Skin of body (tissue), 2 donors: ENCODE measurements around the gene CACNG4. TPM values are rescaled to one million over a fixed set of nuclear protein-coding genes. Genes with fewer than 3 reads are reported as not detected.
"Not testable (repeated sequence)": the region's sequence is repeated elsewhere in the genome, so short reads cannot be mapped to it uniquely, and the experiment has no call there.

ENCODE experiments used
- DNase-seq: peaks from one replicate; lab custom pipeline; 2025; lab: John Stamatoyannopoulos, UW
- total RNA-seq: library from RNA; depleted of rRNA; stranded (reverse); fragments of >200 nt; gene quantifications from one replicate; pipeline ENCODE4 v1.2.3, GENCODE V29; 2014

Gene CACNG4
- total RNA-seq, 1 donor from 2014 or later: 2.0 TPM

DNA sequence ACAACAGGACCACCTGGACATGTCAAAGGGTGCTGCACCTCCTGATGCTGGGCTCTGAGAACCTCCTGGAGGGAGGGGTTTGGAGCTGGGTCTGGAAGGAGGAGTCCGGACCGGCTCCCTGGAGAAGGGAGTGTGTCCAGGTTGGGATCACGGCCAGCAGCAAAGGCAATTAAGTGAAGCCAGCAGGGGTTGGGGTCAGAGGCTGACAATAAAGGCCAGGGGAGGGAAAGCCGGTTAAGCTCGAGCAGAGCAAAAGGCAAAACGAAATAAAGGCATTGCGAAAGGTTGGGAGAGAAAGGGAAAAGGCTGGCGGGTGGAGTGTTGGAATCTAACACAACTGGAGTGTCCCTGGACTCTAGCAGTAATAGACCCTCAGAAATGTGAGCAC, 992 bp upstream of the CACNG4 start:
- no peak for DNase-seq

DNA sequence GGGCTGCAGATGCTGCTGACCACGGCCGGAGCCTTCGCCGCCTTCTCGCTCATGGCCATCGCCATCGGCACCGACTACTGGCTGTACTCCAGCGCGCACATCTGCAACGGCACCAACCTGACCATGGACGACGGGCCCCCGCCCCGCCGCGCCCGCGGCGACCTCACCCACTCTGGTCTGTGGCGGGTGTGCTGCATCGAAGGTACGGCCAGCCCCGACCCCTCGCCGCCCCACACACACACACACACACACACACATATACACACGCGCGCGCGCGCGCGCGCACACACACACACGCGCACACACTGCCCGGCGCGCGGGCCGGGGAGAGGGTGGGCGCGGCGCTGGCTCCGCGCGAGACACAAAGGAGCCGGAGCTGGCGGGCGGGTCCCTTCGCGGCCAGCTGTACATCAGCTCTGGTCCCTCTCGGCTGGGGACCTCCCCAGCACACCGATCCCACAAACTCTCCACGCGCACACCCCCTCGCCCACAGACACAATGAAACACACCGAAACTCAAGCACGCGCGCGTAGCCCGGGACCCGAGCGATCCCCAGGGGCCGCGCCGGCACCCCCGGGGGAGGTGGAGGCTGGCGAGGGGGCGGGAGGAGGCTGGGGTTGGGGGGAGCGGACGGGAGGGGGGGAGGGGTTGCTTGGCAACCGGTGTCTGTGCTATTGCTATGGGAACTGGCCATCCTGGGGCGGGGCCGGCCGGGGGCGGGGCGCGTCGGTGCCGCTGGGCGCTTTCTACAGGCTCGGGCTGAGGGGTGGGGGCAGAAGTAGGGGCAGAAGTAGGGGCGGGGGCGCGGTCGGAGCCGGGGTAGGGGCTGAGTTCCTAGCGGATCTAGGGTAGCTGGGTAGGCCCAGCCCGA, 658 bp downstream of the CACNG4 start:
- no peak for DNase-seq

DNA sequence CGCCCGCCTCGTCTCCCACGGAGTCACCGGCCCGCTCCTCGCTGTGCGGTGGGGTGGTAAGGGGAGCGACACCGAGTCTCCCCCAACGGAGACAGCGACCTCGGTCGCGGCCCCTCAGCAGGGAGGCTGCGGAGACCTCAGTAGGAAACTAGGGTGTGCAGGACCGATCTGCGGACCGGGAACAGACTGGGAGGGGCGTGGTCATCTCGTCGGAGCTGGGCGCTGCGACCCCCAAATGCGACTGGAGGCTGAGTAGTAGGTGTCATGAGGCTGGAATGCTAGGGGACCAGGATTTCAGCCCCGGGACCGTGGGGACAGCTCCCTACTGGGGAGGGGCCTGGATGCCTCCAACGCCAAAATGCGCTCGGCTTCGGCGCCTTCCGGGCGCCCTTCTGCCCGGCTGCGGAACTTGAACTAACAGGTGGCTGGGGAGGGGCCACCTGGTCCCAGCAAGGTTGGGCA, 1.3 kb downstream of the CACNG4 start:
- no peak for DNase-seq

- no peak for DNase-seq
Measured at GRCh38 chr17:66966298-66966697, 1.8 kb downstream of the CACNG4 start.

DNA sequence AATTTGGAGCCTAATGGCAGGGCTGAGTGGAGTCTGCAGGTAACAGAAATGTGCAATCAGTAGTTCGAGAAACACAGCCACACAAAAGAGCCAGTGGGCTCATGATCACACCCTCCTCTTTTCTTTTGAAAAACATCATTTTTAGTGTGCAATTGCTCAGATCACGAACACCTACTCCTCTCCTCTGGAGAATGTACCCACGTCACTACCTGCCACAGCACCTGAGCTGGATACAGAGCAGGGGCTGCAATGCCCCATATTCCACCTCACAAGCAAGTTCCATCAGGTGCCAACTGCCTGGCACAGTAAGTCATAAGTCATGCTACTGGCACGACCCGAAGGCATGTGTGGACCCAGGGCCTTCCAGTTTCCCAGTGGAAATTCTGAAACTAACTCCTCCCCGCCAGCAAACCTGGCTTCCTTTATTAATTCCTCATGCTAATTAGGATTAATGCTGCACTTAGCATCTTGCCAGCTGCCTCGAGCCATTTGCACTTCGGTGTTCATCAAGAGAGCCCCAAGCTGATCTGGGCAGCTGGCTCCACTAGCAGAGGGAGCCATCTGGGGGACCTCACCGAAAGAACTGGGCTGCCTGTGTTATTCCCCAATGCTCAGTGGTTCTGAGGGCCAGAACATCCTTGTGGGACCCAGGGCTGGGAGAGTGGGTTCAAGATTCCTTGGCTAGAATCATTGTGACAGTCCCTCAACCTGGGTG, 2.4 kb downstream of the CACNG4 start:
- no peak for DNase-seq

DNA sequence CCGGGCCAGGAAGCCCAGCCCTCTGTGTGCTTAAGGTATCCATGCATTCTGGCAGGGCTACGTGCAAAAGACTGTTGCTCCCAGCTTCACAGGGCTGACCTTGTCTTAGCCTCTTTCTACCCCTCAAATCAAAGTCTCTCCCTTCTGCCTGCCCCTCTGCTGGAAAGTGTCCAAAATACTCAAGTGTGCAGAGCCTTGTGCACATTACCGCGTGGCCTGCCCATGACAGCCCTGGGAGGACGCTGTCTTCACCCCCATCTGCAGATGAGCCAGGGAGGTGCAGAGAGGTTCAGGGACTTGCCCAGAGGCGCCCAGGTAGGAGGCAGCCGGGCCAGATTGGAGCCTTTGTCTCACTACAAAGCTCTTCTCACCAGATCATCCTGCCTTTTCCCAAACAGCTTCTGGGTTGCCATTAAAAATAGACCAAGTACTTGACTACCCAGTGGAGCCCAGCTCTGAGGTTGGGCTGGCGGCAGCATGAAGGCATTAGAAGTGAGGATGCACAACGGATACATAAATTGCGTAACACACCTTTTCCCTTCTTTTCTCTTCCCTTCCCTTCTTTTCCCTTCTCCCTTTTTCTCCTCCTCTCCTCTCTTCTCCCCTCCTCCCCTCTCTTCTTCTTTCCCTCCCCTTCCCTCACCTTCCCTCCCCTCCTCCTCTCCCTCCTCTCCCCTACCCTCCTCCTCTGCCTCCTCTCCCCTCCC, 3.5 kb downstream of the CACNG4 start:
- no peak for DNase-seq

- no peak for DNase-seq
Measured at GRCh38 chr17:66968916-66969315, 4.4 kb downstream of the CACNG4 start.

DNA sequence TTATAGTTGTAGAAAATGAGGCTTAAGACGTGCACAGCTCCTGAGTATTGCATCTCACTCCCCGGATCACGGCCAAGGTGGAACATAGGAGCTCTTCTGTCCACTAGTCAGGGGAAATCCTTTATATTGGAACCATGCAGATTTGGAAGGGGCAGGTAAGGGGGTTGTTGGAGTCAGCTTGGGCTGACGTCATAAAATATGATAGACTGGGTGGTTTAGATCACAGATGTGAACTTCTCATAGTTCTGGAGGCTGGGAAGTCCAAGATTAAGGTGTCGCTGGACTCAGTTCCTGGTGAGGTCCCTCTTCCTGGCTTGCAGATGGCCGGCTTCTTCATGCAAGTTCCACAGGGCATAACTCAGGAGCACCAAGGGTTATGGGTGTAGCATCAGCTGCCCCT, 5.6 kb downstream of the CACNG4 start:
- no peak for DNase-seq

GRCh38 chr17:66970797-66971196, 6.3 kb downstream of the CACNG4 start:
- no peak for DNase-seq

DNA sequence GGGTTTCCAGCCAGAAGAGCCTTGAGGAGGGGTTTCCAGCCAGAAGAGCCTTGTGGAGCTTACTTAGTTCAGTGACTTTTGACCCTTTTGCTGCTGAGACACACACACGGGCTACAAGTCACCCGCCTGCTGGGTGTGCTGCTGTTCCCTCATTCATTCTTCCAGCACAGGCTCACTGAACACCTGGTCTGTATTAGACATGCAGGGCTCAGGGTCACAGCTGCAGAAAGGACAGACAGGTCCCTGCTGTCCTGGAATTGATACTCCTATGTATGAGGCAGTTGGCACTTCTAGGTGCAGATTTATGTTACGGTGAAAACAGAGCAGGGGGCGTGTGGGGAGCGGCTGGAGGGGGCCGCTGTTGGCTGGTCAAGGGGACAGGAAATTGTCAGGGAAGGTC, 6.8 kb downstream of the CACNG4 start:
- DNase-seq: no peak

DNA sequence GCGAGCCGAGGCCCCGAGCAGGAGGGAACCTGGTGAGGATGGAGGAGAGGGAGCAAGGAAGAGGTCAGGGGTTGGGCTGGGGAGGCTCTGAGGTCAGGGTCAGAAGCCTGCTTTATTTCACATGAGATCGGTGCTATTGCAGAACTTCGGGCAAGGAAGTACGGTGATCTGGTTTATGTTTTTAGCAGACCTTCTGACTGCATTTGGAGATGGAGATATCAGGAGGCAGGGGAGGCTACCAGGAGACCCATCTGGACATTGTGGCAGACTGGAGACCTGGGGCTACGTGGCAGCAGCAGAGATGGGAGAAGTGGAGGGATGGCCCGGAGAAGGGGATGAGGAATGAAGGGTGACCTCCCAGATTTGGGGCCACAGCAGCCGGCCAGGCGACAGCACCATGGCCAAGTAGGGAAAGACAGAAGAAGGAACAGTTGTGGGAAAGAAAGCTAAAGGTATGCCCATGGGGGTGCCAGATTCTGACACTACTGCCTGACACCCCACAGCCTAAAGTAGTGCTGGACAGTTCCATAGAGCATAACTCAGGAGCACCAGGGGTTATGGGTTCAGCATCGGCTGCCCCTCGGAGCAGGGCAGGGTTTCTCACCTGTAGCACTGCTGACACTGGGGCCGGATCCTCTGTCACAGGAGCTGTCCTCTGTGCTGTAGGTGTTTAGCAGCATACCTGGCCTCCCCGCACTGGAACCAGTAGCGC, 7.4 kb downstream of the CACNG4 start:
- no peak for DNase-seq

DNA sequence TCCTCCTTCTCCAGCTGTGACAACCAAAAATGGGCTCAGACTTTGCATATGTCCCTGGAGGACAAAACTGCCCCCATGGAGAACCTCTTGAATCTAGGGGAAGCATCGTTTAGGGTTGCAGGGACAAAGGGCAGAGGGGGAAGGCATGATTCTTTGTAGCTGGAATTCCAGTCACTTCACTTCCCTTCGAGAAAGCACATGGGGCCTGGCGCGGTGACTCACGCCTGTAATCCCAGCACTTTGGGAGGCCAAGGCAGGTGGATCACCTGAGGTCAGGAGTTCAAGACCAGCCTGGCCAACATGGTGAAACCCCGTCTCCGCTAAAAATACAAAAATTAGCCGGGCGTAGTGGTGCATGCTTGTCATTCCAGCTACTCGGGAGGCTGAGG, 7.9 kb downstream of the CACNG4 start:
- DNase-seq: not testable (repeated sequence)

DNA sequence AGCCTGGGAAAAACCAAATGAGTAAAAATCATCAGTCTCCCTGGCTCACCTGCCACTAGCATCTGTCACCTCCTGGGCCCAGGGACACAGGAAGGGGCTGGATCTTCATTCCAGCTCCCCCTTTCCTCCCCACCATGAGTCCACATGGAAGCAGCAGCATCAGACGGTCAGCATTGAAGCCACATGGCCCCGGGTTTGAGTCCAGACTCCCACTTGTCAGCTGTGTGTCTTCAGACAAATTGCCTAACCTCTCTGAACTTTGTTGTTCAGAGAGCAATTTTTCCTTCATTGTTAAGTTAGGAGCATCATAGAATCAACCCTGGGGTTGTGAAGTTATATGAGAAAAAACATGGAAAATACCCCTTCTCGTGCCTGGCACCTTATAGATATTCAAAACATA, 10.7 kb downstream of the CACNG4 start:
- no peak for DNase-seq

GRCh38 chr17:66975614-66976378, 11.3 kb downstream of the CACNG4 start:
- DNase-seq: no peak

DNA sequence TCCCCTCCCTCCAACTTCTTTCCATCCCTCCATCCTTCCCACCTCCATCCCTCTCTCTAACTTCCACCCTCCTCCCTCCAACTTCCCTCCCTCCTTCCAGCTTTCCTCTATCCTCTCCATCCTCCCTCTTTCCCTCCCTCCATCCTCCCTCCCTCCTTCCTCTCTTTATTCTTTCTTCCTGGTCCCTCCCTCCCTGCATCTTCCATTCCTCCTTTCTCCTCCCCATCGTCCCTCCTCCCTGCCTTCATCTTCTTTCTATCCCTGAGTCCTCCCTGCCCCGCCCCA, 11.8 kb downstream of the CACNG4 start:
- DNase-seq: no peak

DNA sequence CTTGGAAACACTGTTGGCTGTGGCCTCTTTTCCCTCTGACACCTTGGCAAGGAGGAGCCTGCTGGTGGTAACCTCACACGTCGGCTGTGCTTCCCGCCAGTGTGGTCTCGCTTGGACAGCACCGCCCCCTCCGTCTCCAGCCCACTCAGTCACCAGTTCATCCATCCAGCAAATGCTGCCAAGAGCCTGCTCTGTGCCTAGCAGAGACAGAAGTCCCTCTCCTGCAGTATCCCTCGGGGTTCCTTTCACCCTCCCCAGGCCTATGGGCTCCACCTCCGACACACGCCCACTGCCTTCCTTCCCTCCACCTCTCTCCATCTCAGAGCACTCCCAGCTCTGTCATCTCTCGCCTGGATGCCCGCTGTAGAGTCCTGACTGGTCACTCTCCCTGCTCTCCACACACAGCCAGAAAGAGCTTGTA, 12.3 kb downstream of the CACNG4 start:
- DNase-seq: no peak

DNA sequence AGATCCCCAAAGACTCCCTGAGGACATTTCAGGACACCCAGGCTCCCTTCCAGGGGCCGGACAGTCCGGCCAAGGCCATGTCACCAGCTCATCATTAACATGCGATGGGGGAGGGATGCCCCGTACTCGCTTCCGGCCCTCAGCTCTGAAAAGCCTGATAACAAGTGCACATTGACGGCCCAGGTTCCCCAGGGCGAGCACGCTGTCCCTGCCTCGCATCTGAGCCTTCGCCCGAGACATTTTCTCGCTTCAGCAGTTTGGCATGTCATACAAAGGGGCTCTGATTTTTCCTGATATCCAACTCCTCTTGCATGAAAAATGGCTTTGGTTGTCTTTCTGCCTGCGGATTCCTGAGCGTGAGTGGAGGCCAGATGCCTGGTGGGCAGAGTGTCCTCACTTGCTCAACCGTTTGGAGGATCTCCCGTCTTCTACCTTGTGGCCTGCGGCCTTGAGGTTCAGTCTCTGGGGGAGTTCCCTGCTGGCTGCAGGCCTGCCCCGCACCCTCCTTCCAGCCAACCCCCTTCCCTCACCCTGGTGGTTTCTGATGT, 14.1 kb downstream of the CACNG4 start:
- no peak for DNase-seq

GRCh38 chr17:66980896-66981295, 16.4 kb downstream of the CACNG4 start:
- no peak for DNase-seq

- DNase-seq: no peak
Measured at GRCh38 chr17:66981983-66982508, 17.5 kb downstream of the CACNG4 start.

GRCh38 chr17:66983414-66984021, 19.0 kb downstream of the CACNG4 start:
- DNase-seq: no peak
